Measurements from ENCODE around the gene PNPLA5.

The PNPLA5 gene

DNA sequence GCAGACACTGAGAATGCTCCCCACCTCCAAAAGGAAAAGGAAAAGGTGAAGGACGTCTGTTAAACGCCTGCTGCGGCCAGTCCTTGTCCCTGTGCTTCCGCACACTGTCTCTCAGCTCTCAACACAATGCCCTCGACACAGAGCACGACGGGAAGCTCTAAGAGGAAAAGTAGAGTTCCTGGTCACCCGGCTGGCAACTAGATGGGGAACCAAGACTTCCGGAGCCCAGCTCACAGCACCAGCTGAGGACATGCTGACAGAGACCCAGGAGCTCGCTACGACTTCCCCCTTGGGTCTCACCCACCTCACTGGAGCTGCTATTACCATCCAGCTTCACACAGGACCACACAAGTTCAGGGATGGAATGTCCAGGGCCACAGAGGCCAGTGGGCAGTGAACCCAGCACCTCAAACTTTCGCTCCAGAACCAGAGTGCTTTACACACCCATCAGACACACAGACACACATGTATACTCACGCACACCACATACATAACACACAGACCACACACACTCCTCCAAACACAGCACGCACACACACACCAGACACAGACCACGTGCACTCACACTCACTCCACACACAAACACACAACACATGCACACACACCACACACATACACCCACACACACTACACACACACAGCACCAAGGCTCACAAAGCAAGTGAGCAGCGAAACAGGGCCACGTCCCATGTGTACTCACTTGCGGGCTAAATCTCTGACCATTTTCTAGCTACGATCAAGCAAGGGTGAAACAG, 39.1 kb downstream of the PNPLA5 start:
- no peak for DNase-seq

DNA sequence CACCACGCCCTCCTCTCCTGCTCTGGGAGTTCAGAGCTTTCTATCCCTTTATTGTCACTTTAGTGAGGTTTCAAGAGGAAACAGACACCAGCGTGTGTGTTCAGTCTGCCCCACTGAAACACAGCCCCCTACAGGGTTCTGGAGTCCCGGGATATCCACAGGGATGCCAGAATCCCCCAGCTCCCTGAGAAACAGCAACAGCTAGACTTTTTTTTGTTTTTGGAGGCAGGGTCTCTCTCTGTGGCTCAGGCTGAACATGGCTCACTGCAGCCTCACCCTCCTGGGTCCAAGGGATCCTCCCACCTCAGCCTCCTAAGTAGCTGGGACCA, 39.9 kb downstream of the PNPLA5 start:
- DNase-seq: no peak

DNA sequence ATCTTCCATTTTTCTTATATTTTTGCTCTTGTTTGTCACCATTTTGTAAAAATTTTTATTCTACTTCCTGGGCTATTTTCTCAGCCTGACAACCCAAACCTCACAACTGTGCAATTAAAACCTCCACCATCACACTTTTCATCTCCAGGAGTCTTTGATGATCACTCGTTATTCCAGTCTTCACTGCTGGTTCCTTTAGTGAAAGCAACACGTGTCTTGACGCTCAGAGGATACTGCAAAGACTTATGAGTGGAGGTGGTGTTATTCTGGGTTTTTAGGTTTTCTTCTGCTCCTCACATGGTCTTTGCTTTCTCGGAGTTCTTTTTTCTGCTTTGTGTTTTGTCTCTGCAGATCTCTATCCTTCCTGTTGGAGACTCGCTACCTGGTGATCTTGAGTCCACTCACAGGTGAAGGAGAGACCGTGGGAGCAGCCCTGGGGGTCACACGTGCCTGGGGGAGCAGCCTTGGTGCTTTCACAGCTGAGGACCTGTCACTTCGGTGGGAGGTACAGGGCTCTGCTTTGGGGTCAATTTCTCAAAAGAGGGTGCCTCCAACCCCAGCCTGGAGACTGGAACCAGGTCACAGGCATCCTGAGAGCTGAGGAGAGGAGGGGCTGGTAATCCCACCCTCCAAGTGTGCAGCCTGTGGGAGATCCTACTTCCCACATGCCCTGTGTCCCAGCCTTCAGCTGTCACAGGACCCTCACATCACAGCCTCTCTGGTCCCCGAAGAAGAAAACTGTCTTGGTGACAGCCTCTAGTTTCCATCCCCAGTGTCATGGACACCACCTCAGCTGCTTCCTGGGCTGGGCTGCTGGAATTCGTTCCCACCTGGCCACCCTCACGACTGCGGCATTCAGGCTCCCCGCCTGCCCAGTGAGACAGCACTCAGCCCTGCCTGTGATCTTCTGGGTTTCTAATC, 40.5 kb downstream of the PNPLA5 start:
- DNase-seq: no peak

DNA sequence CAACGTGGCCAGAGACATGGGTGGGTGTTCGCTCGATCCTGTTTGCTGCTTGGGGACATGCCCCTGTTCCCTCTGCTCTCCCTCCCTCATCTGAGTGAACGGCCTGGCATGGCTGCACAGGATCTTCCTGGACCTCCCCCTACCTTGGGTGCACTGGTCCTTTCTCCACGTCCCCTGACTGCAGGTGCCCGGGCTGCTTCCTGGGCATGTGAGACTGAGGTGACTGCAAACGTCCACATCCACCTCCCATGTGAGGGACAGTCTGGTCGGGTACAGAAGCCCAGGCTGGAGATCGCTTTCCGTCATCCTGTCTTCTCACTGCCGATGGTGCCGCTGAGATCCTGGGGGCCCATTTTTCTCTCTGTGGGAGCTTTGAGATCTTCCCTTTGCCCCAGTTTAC, 41.3 kb downstream of the PNPLA5 start:
- DNase-seq: no peak

DNA sequence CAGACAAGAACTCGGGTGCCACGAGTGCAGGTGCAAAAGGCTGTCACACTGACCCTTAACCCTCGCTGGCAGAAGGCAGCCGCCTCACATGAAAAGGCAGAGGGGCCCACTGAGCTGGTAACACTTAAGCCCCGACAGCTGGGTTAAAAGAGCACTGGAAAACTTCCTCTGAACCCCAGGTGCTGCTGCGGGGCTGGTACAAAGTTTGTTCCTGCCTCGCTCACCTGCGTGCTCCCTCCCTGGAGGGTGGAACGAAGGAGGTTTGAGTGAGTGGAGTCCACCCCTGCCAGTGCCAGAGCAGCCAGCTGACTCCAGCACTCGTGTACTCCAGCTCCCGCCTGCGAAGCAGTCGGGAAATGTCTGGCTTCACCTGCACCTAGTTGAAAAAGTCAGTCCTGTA, 42.1 kb downstream of the PNPLA5 start:
- DNase-seq: no peak

DNA sequence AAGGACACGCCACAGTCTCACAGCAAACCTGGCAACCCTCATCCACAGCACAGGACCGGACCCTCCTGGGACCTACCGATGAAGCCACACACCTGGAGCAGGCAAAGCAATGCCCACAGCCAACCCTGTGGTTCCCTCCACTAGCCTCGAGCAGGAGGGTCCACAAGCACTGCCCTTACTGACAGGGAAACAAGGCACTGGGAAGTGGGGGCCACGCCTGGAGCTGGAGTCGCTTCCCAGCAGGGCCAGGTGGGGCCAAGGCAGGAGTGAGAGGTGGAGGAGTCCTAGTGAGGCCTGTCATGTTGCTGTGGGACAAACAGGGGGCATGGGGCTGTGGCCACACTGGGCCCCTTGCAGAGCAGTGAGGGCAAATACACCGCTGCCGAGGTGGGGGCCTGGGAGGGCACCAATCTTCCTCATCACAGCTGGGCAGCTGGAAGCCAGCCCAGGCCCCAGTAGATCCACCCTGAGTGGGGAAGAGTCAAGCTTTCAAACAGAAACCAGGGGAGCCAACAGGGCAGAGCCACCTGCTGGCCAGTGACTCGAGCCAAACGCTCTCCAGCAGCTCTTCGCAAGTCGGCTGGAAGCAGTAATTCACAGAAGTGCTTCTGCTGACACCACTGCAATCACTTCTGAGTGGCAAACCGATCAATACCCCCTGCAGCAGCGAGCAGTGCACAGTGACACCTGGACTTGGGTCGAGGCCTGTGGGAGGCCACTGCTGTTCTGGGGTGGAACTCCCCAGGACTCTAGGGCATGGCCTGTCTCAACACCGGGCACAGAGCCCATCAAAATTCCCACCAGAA, 43.2 kb downstream of the PNPLA5 start:
- DNase-seq: no peak

DNA sequence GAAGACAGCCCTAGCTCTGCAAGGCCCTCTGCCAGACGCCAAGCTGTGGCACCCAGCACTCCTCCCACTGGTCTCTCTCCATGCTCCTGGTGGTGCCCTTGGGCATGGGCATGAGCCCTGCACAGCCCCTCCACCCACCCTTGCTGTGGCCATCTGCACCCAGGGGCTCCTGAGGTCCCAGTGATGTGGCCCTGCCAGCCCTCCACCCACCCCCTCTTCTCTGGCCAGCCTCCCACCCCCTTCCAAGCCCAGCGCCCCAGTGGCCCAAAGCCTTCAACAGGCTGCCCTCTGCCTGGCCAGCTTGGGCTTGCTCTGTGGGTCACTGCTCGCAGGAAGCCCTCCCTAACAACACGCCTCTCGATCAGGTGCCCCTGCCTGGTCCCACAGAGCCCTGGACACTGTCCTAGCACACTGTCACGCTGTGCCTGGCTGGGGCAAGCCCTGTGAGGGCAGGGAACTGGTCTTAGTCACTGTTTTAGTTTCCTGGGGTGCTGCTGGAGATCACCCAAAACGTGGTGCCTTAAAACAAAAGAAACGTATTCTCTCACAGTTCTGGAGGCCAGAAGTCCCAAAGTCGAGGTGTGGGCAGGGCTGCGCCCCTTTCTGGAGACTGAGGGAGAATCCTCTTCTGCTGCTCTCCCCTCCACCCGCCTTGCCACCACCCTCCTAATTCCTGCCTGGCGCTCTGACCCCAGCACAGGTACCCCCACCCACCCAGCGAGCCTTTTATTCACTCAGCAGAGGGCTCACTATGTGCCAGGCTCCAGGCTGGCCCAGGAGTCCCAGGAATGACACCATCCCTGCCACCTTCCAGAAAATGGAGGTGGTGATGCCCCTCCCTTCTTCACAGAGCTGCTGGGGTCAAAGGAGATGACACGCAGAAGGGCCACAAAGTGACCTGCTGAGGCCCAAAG, 44.2 kb downstream of the PNPLA5 start:
- DNase-seq: no peak

DNA sequence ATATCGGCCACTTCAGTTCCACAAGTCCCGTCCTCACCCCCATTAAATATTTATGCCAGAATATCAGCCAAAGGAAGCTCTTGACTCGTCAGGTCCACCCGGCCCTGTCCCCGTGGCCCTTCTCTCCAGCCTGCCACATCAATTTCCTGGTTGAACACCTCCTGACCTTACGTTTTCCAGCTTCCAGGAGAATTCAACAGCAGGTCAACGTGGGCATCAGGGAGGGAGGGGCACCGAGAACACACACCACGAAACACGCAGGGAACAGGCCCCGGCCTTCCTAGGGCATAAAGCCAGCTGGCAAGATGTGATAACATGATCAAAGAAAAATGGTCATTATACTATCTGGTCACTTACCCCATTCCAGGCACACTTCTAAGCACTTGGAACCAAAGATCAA, 44.8 kb downstream of the PNPLA5 start:
- no peak for DNase-seq

DNA sequence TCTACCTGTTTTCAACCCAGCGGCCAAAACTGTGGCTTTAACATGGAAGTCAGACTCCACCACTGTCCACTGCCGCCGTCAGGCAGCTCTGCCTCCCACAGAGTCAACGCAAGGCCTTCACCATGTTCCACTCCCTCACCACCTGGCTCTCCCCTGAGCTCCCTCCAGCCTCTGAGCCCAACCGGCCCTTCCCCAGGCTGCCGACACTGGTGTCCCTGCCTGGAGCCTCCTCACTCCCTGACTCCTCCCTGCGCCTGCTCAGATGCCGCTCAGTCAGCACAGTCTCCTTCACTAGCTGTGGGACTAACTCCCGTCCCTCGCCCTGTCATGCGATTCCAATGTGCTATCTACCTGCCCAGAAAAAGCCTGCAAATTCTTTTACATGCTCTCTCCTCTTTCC, 45.8 kb downstream of the PNPLA5 start:
- DNase-seq: no peak

DNA sequence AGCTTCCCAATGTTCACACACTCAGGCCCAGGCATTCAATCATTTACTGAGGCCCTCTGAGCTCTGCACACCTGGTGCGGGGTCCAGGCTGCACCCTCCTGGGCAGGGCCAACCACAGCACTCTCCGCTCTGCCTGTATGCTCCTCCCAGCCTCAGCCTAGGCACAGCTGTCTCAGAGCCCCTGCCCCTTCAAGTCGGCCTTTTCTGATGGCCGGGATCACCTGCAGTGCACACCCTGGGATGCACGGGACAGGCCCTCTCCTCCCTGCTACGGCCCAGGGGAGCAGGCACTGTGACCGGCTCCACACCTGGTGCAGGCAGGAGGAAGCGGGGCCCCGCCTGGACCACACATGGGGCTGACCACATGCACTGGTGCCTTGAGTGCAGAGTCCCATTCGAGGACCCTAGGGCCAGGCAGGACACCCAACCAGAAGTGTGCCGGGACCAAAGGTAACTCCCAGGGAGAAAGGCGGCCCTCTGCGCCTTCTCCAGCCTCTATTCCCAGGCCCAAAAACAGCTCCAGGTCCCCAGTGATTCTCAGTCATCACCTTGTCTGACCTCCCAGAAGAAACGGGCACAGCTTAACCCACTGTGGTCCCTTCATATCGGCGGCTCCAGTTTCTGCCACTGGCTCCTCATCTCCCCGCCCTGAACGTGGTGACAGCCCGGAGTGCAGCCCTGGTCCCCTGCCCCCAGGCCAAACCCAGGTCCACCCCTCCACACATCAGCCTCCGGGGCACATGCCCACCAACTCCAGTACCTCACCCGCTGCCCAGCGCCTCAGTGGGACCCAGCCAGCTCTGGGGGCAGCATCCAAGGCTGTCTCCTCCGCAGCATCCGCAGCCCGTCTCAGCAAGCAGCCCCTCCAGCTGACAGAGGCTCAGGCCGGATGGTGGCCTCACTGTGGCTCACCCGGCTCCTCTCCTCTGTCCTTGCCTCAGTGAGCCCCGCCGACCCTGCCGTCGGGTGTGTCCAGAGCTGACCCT, 47.0 kb downstream of the PNPLA5 start:
- DNase-seq: no peak

DNA sequence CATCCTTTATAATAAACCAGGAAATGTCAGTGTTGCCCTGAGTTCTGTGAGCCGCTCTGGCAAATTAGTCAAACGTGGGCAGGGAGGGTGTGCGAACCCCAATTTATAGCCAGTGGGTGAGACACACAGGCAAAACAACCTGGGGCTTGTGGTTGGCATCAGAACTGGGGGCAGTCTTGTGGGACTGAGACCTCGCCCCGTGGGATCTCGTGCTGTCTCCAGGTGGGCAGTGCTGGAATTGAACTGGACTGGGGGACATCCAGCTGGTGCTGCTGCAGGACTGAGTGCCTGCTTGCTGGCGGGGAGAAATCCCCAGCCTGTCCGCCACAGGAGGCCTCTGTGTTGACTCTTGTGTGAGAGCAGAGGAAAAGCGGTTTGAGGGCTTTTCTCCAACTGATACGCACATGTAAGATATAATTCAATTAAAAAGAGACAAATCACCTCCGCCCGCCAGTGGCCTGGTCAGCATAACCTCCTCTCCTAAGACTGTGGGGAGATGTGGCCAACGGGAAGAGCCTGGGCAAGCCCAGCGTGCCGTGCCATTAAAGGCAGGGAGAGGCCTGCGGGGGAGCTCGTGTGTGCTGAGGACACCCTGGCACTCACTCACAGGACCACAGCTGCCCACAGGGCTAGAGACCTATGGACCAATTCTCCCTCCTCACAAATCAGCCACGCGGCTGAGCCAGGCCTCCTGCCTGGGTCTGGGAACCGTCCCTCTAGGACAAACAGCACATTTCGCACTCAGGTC, 47.9 kb downstream of the PNPLA5 start:
- DNase-seq: no peak

DNA sequence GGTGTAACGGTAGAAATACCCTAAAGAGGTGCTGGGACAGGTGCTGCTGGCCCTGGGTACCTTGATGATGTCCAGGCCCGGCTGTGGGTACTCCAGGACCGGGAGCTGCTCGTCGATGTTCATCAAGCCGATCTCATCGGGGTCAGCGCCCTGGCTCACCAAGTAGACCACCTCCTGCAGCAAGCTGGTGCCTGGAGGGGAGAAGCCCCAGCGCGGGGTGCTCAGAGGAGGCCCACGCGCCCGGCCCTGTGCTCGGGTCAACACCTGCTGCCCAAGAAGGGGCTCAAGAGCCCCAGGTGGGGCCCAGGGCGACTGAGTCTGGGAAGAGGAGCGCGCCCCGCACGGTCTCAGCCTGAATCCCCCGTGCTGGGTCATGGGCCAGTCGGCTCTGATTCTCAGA, 50.1 kb downstream of the PNPLA5 start:
- DNase-seq: no peak

DNA sequence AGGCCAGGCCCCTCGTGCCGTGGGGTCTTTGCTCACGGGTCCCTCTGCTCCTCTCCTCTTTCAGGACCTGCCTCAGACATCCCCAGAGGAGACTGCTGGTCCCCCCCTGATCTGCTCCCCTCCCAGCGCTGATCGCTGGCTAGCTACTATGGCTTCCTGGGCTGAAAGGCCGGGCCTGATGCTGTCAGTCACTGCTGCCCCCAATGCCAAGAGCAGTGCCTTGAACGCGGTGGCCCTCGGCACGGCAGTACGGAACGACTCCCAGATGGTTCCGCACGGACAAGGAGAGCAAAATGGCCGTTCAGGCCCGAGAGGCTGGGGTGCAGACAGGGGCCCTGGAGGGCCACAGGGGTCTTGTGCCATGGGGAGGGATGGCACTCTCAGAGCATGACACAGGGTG, 51.0 kb downstream of the PNPLA5 start:
- no peak for DNase-seq

DNA sequence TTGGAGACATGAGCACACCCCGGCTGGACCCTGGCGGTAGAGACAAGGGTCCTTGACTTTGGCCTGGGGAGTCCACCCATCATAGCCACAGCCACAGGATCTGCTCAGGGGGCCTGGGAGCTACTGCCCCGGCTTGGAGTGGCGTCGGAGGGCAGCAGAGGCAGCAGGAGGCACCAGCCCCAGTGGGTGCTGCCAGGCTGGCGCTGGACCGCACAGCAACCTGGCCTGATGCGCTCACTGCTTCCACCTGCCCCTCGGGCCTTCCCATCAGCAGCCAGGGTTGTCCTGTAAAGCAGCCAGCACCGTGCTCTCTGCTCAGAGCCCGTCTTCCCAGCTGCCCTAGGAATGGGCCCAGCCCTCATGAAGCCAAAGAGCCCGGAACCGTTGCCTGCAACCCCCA, 51.4 kb downstream of the PNPLA5 start:
- no peak for DNase-seq

DNA sequence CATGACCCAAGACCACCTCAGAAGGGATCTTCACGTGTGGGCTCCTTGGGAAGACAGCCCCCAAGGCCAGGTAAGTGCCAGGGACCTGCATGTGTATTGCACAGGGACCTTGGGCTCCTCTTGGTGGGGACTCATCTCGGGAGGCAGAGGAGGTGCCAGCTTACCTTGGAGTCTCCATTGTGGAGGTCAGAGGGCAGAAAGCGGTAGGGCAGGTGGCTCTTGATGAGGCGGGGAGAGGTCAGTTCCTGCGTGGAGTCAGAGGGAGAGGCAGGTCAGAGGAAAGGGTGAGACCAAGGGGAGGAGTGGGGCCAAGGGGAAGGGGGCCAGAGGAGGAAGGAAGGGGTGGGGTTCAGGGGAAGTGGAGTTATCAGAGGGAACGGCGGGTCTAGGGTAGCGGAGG, 52.0 kb downstream of the PNPLA5 start:
- no peak for DNase-seq

DNA sequence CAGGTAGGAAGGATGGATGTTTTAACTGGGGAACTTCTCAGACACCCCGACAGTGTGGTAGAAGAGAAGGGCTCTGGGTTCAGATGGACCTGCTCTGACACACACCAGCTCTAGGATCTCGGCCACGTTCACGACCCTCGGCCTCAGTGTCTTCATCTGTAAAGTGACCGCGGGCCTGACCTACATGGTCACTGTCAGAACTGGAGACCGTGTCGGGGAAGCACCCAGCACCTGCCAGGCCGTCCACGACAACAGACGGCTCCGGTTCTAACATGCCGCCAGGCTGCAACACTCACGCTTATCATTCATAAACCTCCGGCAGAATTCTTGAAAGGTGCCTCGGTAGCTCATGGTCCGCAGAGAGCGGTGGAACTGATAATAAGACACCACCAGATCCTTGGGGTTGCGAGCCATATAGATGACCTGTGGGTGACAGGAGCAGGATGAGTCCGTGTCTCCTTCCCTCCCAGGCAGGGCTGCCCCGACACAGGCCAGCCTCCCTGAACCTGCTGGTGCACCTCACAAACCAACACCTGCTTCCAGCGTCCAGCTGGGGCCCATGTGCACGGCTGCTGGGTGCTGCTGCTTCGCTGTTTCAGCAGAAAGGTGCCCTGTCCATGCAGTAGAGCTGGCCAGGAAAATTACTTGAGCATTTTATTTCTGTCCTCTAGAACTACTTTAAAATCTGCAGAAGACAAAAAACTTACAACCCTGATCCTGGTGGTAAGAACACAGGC, 53.1 kb downstream of the PNPLA5 start:
- DNase-seq: no peak

DNA sequence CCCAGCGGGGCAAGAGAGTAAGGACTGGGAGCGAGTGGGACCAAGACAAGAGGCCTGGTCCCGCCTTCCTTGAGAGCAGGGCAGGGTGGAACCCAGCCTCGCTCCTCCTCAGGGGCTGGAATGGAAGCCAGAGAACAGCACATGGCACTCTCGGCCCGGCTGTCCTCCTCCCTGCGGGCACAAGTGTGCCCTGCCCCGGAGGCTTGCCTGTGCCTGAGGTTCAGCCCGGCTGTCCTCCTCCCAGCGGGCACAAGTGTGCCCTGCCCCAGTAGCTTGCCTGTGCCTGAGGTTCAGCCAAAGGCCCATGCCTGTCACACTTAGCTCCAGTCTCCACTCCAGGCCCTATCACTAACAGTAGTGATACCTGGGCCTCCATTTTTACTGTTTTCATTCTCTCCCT, 53.7 kb downstream of the PNPLA5 start:
- no peak for DNase-seq

DNA sequence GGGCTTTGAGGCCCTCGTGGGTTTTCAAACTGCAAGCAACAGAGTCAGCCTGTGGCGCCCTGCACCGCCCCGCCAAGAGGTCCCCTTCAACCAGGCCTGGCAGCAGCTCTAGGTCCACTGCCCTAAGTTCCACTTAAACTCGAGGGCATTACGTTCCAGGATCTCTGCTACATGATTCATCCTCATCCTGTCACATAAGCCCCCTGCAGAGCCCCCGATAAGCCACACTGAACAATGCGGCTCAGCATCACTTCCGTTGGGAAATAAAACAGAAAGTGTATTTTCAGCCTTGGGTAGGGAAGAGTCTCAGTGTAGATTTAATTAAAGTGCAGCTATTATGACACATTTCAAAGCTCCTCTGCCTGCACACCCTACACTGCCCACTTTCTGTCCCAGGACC, 54.1 kb downstream of the PNPLA5 start:
- DNase-seq: no peak

DNA sequence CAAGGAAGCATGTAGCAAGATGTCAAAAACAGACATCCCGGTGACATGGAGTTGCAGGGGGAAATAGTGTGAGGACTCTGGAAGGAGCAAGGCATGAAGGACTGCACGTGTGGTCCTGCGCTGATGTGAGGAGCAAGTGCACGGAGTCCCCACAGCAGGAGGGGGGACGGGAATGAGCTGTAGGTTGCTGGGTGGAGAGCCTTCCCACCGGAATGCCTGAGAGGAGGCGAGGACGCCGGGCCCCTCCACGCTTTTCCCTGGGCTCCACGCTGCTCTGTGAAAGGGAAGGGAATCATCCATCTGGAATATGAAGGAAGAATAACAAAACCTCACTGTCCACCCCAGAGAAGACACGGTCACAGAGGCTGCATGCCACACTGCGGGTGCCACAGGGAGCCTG, 56.1 kb downstream of the PNPLA5 start:
- DNase-seq: no peak

DNA sequence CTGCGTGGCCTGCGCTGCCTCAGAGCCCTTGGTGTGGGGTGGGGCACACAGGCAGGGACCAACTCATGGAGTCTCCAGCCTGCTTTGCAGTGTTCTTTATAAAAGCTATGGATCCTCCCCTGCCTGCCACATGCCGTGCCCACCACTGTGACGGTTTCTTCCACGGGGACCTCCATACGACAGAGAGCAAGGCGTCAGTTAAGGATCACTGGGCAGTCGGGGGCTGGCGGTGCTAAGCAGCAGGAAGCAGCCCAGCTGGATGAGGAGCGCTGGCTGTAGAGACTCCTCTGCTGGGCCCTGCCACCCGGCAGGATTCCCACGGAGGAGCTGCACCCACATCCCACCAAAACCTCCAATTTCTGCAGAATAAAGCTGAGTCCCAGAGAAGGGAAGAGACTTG, 56.6 kb downstream of the PNPLA5 start:
- DNase-seq: no peak

Measured in activated CD4-positive, alpha-beta T cell treated with anti-CD3 and anti-CD28 coated beads, Interleukin-2, Interleukin-6, amounts not matched to agents 100 ng/mL and 50 ng/mL, durations not matched to agents 16 hours and 8 hours (primary cell).